ENCODE results near the gene EVI5.

Gene EVI5

GRCh38 chr1:92500552-92500951 is 284.4 kb downstream of the EVI5 start:
- no peak overlapping the region for H3K4me2 ChIP-seq (ENCODE audit: insufficient read depth, low read length)
- no peak overlapping the region for H2AFZ ChIP-seq (ENCODE audit: low read depth, low read length)
- H3K27ac ChIP-seq (ENCODE audit: low read length), result no peak overlapping the region
- peaks cover 56% of the 10 kb centered on the region for H3K4me1 ChIP-seq (ENCODE audit: insufficient read depth, low read length)
- H4K20me1 ChIP-seq (ENCODE audit: insufficient read depth, low read length), result no peaks in the 10 kb centered on the region
- H3K36me3 ChIP-seq (ENCODE audit: insufficient read depth, low read length), result no peaks in the 10 kb centered on the region
- no peak overlapping the region for H3K4me3 ChIP-seq (ENCODE audit: low read depth in 1 of 2, low read length in 2 of 2)
- H3K9ac ChIP-seq (ENCODE audit: low read depth, low read length), result no peak overlapping the region
- no peaks in the 10 kb centered on the region for H3K79me2 ChIP-seq (ENCODE audit: insufficient read depth, low read length)
- TF ChIP-seq EZH2 (IDR thresholded peaks at IDR 0.05; ENCODE audit: borderline replicate concordance, low read depth, low read length, severe bottlenecking), result no peak
- TF ChIP-seq CTCF (IDR thresholded peaks at IDR 0.05; ENCODE audit: borderline replicate concordance, extremely low read depth, low read length, poor library complexity, severe bottlenecking), result no peak
- H3K9me3 ChIP-seq (ENCODE audit: insufficient read depth, low read length, severe bottlenecking), result no peaks in the 10 kb centered on the region
- DNase-seq (no peak), ATAC-seq (ENCODE audit: insufficient read depth, low read depth) (no peak)
- no peaks in the 10 kb centered on the region for H3K27me3 ChIP-seq (ENCODE audit: insufficient read depth, low read length, poor library complexity)

GRCh38 chr1:92495392-92496063 is 289.4 kb downstream of the EVI5 start:
- H3K79me2 ChIP-seq (ENCODE audit: insufficient read depth, low read length), result no peaks in the 10 kb centered on the region
- peaks cover 32% of the 10 kb centered on the region for H3K4me1 ChIP-seq (ENCODE audit: insufficient read depth, low read length)
- H3K4me3 ChIP-seq (ENCODE audit: low read depth in 1 of 2, low read length in 2 of 2), result no peak overlapping the region
- H3K9ac ChIP-seq (ENCODE audit: low read depth, low read length), result no peak overlapping the region
- TF ChIP-seq CTCF (IDR thresholded peaks at IDR 0.05; ENCODE audit: borderline replicate concordance, extremely low read depth, low read length, poor library complexity, severe bottlenecking) (no peak), EZH2 (IDR thresholded peaks at IDR 0.05; ENCODE audit: borderline replicate concordance, low read depth, low read length, severe bottlenecking) (no peak)
- peak overlapping the region; percentile 65 for H3K27ac ChIP-seq (ENCODE audit: low read length)
- DNase-seq, result no peak
- no peaks in the 10 kb centered on the region for H4K20me1 ChIP-seq (ENCODE audit: insufficient read depth, low read length)
- H3K27me3 ChIP-seq (ENCODE audit: insufficient read depth, low read length, poor library complexity), result no peaks in the 10 kb centered on the region
- no peaks in the 10 kb centered on the region for H3K36me3 ChIP-seq (ENCODE audit: insufficient read depth, low read length)
- no peaks in the 10 kb centered on the region for H3K9me3 ChIP-seq (ENCODE audit: insufficient read depth, low read length, severe bottlenecking)
- H3K4me2 ChIP-seq (ENCODE audit: insufficient read depth, low read length), result peak overlapping the region; percentile 13
- no peak overlapping the region for H2AFZ ChIP-seq (ENCODE audit: low read depth, low read length)
- ATAC-seq (ENCODE audit: insufficient read depth, low read depth), result peak; percentile 96

DNA sequence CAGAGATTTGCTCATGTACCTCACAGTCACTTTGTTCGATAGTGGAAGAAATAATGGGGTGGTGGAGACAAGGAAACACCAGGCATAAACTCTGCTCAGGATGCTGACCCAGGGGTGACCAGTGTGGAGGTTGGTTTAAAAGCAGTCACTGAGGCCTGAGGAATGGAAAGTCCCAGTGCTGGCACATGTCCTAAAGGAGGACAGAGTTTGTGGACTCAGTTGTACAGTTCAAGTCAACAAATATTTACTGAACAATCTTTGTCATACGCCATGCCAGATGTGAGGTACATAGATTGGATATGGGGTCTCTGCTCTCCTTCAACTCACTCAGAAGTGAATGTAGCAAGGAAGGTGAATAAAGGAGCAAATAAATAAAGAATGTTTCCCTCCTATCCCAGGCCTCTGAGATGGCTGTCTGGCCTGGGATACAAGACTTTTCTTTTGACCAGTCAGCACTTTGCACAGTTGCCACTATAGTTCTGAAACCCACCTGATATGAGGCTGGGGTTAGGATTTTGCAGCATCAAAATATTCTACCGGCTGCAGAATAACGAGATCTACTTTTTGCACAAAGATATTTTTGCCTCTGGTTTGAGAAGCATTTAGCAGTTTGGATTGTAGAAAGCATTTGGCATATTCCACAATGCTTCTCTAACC is 290.3 kb downstream of the EVI5 start:
- Histone ChIP-seq H3K4me2 (ENCODE audit: insufficient read depth, low read length) (peak overlapping the region; percentile 13; the same call in 1 of the 2 replicates), H3K27ac (ENCODE audit: low read length) (peak overlapping the region; percentile 65), H3K36me3 (ENCODE audit: insufficient read depth, low read length) (no peaks in the 10 kb centered on the region), H3K4me1 (ENCODE audit: insufficient read depth, low read length) (peaks cover 32% of the 10 kb centered on the region), H3K27me3 (ENCODE audit: insufficient read depth, low read length, poor library complexity) (no peaks in the 10 kb centered on the region), H3K4me3 (ENCODE audit: low read depth in 1 of 2, low read length in 2 of 2) (no peak overlapping the region), H2AFZ (ENCODE audit: low read depth, low read length) (no peak overlapping the region), H3K79me2 (ENCODE audit: insufficient read depth, low read length) (no peaks in the 10 kb centered on the region), H3K9me3 (ENCODE audit: insufficient read depth, low read length, severe bottlenecking) (no peaks in the 10 kb centered on the region), H4K20me1 (ENCODE audit: insufficient read depth, low read length) (no peaks in the 10 kb centered on the region), H3K9ac (ENCODE audit: low read depth, low read length) (no peak overlapping the region)
- DNase-seq (no peak), ATAC-seq (ENCODE audit: insufficient read depth, low read depth) (no peak)
- TF ChIP-seq CTCF (IDR thresholded peaks at IDR 0.05; ENCODE audit: borderline replicate concordance, extremely low read depth, low read length, poor library complexity, severe bottlenecking) (no peak), EZH2 (IDR thresholded peaks at IDR 0.05; ENCODE audit: borderline replicate concordance, low read depth, low read length, severe bottlenecking) (no peak)

All from DND-41 (cell line).